NOMO-1 treated with DMSO at 0.1 percent for 48 hours (cell line): ENCODE results near the gene ANKRD44.

Experiments used
- DNase-seq: peaks from one replicate; lab custom pipeline; 2025; ENCODE audit not compliant: unreplicated experiment; lab: John Stamatoyannopoulos, UW

Gene ANKRD44

DNA sequence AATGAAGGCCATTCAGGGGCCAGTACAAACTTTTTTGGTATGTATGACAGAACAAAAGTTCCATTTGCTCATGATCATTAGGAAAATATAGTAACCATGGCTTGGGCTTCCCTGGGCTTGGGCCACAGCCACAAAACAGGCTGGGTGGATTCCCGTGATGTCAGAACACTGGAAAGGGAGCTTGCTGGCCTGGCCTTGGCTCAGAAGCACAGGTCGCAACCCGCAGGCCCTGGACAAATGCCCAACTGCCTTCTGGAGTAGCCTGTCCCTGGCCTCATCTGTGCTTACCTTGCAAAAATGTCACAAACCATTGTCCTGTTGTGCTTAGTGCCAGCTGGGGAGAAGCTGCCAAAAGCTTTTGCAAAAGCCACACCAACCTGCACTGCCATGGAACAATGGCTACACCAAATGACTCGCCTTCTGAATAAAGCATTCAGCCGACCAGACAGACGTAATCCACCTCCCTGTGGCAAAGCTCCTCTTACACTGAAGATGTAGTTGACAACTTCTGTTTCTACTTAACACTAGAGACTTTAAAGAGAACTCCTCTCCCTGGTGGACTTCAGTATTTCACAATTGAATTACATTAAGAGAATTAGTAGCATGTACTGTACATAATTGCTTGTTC is 125.5 kb downstream of the ANKRD44 start:
- no peak for DNase-seq

DNA sequence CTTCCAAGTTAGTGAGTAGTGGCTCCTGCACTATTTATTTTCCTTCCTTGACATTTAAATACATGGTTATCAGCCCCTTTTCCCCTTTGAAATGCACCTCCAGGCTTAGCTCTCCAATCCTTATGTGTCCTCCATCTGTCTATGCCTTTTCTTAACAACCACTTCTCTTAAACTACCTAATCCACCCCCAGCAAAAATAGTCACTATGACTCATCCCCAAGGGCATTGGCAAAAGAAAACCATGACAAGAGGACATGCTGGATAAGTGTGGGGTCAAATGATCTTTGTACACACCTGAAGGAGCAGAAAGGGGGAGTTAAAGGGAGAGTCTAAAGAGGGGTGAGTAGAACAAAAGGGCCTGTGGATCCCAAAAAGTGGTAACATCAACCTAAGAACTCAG is 127.2 kb downstream of the ANKRD44 start:
- no peak for DNase-seq

DNA sequence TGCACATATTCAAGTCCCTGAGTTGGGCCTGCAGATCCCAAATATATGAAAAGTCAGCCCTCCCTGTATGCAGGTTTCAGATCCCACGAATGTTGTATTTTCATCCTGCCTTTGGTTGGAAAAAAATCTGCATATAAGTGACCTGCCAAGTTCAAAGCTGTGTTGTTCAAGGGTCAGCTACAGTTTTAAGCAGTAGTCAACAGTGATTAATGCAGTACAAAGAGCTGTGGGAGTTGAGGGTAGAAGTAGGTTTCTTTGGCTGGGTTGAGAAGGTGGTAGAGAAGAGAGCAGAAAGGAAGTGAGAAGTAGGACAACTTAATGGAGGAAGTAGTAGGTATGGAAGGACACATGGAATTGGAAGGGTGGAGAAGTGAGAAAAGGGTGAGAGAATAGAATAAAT is 127.9 kb downstream of the ANKRD44 start:
- DNase-seq = no peak

DNA sequence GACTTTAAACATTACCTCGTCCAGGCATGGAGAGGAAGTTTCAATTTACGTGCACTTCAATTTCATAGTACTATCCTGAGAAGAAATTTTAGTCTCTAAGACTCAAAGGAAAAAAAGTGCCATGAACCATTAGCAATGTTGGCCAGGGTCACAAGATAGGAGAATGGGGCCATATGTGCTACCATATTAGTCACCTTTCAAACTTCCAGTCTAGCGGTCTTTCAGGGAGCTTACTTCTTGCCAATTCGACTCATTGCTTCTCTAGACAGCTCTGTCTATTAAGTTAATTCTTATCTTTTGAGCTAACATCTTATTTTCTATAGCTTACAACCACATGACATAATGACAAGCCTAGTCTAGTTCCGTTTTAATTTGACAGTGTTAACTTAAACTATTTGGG is 129.1 kb downstream of the ANKRD44 start:
- no peak for DNase-seq

DNA sequence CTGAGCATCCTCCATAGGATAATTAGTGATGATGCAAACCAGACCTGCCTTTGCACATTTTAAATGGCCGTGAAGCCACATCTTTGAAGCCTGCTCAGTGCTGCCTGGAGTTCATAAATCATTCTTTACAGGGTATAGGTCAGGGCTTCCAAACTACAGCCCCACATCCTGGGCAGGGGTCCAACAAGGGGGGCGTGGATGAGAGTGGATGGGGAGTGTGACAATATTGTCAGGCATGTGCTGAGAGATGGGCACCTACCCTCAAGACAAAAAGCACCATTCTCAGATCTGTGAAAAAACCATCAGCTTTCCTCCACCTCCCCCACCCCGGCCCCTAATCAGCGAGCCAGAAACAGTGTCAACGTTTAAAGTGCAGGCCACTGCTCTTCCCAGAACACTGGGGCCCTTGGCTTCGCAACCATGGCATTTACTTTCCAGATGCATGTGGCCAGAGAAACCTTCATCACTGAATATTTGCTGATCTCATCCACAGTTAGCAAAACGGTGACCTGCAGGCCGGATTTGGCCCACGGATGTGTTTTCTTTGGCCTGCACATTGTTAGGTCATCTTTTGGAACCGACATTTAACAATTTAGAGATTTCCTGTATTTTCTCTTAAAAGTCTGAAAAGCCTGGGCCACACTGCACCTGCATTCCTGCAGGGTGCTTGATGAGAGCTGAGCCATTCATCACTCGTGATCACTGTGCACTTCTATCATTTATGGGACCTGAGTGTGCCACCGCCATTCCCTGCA is 130.7 kb downstream of the ANKRD44 start:
- no peak for DNase-seq

DNA sequence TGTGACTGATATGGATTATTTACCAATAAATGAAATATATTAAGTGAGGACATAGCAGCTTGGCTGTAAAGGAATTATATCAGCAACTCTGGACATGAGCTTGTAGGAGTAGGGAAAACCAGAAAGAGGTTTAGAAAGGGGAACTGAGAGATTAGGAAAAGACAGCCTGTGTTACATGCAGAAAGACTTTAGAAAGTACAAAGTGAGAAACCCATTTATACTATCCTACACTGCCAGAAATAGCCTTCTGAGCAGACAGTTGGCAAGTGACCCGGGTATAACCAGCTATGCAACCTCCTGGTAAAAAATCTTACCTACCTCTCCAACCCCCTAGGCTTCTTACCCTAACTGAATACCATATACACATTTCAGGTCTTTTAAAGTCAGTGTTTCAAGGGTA is 134.1 kb downstream of the ANKRD44 start:
- no peak for DNase-seq

DNA sequence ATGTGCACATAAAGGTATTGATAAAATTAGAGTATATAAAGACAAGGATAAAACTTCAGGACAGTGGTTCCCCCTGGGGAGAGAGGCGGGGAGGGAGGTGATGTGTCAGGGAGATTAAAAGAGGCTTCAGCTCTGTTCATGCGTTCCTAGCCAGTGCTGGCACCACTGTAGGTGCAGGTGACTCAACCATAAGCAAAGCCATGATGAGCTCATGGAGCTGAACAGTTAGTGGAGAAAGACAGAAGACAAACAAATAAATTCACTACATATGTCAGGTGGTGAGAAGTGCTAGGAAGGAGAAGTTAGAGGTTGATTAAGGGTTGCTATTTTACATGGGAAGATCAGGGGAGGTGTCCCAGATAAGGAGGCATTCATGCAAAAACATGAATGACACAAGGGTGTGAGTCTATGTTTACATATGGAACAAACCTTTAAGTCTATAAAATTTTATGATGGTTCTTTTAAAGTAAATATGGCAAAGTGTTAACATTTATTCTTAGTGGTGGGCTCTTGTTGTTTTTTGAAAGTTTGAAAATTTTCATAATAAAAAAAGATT is 136.0 kb downstream of the ANKRD44 start:
- no peak for DNase-seq

DNA sequence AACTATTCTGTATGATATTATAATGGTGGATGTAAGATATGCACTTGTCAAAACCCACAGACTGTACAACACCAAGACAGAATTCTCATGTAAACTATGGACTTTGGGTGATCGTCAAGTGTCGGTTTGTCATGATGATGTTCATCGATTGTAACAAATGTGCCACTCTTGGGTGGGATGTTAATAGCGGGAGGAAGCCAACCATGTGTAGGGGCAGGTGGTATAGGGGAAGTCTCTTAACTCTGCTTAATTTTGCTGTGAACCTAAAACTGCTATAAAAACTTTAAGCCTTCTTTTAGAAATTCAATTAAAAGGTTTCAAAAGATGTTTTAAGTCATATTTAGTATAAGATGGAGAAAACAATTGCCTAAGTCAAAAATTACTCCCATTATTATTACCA is 139.0 kb downstream of the ANKRD44 start:
- DNase-seq = no peak

DNA sequence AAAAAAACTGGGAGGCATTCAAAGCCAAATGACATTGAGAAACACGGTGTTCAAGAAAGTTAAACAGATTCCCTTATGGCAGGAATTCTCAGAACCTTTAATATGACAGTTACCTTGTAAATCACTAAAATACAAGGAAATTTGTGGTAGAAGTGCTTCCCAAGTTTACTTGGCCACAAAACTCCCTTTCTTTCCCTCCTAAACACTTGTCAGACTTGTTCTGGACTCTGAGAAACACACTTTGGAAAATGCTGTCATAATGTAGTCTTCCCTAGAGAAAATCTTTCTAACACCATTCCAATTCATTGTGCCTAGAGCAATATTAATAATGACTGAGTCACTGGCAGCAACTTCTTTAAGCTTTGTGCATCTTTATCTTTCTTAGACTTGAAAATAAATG is 140.4 kb downstream of the ANKRD44 start:
- no peak for DNase-seq

DNA sequence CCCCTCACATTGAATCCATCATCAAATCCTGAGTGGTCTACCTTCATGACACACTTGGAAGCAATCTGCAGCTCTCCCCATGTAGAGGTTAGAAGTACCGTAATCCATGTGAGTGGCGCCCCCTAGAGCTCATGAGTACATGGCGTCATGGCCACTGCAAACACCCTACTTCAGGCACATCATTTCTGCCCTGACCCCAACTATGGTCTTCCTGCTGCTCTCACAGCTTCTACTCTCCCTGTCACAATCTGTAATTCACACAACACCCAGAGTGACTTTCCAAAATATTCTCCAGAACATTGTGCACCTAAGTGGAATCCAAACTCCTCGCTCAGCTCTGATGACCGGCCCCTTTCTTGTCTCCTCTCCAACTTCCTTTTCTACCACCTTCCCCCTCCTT is 141.9 kb downstream of the ANKRD44 start:
- peak; percentile 62 for DNase-seq

DNA sequence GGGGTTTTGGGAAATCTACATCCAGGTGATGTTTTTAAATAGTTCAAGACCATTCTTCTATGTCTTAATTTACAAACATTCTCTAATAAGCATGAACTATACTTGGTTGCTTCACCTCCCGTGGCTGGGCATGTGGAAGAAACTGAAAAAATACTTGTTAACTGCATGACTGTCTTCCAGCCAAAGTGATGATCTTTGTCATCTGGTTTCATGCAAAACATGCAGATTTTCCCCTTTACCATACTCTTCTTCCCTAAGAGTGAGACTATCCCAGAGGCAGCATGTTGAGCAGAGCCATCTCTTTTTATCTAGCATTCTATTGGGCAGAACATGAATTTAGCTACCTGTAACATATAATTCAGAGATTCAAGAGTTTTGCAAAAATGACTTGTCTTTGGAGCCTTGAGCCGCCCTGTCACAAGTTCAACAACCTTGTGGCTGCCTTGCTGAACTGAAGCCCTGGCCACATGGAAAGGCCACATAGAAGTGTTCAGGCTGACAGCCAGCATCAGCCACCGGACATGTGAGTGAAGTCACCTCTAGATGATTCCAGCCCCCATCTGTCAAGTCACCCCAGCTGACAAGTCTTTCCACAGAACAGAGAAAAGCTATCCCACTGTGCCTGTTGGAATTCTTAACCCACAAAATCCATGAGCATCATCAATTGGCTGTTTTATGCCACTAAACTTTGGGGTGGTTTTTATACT is 142.8 kb downstream of the ANKRD44 start:
- no peak for DNase-seq

DNA sequence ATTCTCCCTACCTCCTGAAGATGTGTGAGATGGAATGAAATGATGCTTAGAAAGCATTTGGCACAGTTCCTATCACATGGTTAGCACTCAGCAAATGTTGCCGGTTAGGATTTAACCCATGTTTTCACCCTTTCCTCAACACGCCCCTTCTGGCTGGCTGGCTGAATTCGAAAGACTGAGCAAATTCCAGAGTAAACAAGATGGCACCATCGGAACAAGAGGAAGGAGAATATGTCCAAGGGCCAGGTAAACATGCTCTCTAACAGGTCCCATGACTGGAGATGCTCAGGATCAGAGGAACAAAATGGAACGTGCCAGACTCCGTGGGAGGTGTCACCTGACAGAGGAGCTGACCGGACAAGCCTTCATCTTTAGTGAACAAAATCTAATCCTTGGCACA is 145.6 kb downstream of the ANKRD44 start:
- no peak for DNase-seq

DNA sequence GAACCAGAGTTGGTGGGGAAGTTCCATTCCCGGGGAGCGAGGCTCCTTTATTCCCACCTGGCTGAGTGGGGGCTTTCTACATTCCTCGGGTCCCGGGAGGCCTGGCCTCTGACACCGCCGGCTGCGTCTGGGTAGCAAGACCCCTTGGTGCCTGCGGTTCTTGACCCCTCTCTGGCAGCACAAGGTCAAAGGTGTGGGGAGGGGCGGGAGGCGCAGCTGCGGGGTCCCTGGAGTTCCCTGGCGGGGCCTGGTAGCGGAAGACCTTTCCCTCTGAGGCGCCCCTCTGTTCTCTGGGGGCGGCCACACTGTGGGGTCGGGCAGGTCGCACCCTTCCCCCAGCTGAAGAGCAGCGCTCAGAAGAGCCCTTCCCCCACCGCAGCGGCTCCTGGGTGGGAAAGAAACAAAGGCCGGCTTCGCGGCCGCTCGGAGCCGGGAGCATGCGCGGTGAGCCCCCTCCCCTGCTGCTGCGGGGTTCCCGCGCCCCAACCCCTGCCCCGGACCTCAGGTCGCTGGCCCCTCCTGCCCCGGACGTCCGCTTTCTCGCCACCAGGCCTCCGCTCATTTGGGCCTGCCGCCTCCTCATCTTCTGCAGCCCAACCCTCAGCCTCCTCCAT is 146.3 kb downstream of the ANKRD44 start:
- DNase-seq = no peak

DNA sequence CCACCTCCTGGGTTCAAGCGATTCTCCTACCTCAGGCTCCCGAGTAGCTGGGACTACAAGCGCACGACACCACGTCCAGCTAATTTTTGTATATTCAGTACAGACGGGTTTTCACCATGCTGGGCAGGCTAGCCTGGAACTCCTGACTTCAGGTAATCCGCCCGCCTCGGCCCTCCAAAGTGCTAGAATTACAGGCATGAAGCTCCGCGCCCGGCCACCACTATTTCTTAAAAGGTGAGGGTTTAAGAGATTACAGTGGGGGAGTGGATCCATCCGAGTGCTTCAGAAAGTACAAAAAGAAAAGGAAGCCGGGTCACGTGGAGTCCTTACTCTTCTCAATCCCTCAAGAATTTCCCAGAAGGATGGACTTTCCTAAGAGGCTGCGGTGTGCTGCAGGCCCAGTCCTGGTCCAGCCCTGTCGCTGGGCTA is 146.9 kb downstream of the ANKRD44 start:
- DNase-seq = no peak

DNA sequence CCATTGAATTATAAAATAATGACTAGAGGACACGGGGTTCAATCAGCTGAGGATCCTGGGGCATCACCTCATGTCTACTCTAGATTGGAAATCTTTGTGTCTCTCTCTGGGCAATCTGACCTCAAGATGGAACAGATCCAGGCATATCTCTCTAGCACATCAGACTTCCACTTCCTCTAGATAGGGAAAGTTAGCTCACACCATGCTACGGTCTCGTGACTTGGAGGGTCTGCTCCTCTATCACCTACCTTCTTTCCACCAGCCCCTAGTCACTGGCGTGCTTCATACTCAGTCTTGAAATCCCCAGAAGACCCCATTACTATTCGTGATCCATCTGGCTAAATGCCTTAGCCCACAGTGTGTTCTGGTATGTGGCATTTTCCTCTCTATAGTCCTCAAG is 148.8 kb downstream of the ANKRD44 start:
- no peak for DNase-seq

DNA sequence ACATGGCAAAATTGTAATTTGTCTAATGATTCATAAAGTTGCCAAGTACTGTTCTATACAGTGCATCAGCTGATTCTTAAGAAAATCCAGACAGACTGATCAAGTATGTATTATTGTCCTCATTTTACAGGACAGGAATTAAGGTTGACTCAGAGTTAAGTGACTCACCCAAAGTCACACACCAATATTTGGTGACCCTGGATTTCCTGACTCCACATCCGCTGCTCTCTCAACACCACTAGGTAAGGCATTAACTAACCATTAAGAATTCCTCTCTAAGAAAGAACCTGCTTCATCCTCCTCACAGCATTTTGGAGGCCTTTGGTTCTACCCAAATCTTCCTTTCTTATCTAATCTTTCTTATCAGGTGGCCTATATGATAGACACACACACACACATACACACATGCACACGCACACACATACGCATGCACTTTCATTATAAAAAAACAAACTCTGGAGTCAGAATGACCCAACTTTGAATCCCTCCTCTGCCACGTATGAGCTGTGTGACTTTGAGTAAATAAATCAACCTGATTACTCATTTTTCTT is 150.8 kb downstream of the ANKRD44 start:
- no peak for DNase-seq

DNA sequence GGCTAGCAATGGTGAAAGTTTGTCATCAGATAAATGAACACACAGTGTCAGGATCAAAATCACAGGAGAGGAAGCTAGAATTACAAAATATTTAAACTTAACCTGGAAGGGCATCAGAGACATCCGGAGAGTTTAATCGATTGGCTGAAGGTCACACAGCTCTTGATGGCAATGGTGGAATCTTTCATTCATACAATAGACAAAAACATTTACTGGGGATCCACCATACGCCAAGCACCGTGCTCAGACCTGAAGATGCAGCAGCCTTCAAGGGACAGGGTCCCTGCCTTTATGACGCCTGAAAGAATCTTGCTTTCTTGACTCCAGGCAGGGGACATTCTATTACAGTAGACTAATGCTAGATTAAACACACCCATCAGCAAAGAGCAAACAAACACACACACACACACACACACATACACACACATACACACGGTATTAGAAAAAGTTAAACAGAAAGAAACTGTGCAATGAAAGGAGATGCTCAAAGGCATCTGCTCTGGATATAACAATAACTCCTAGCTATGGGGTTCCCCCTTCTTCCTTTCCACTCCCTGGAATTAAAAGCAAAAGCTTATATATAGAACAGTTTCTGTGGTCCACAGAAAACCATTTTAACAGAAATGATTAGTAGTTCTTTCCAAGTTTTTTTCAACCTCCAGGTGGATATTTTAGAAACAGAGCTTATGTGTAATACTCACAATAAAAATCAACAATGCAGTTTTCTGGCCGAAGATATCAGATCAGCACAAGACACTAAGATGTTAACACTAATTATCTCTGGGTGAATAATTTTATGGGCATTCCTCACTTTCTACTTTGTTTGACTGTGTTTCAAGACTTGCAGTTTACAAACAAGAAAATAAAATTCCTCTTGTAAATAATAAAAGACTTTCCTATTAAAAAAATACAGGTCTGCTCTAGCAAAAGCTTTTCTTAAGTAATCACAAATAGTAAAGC is 151.7 kb downstream of the ANKRD44 start:
- DNase-seq = no peak

DNA sequence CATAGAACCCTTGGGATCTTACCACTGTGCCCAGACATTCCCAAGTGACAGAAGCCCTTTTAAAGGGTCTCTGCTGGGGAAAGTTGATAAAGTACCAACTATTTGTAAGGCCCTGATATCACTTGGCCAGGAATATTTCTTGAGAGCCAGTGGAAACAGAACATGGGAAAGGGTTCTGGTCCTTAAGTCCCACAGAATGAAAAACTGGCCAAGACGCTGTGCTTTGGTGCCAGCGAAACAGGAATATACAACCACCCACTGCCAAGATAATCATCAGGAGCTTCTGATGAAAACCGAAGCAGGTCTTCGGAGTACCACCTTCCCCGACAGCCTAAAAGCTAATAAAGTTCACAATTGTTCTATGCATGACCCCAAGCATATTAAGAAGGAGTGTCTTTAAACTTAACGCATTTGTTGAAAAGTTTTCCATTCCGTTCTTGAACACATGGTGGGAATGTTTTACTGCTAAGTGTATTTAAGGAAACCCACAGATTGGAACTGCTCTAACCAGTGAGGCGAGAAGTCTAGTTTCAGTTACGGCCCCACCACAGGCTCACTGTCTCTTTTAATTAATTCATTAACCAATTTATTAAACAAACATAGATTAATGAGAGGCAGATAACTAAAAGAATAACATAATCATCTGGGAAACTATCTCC is 152.6 kb downstream of the ANKRD44 start:
- DNase-seq = no peak

DNA sequence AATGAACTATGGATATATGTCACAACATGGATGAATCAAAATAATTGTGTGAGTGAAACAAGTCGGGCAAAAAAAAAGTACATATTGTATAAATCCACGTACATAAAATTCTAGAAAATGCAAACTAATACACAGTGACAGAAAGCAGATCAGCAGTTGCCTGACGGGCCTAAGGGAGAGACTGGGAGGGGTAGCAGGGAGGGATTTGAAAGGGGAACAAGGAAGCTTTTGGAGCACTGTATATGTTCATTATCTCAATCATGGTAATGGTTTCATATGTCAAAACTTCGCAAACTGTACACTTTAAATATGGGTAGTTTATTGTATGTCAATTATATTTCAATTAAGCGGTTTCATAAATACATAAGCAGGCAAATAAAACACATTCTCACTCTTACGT is 153.8 kb downstream of the ANKRD44 start:
- DNase-seq = no peak
